ENCODE data around the gene GAL3ST1. TPM values are rescaled to one million over a fixed set of nuclear protein-coding genes. Genes with fewer than 3 reads are reported as not detected.
A peak's percentile ranks its signal among the peaks of the same experiment; 100 is the strongest.
"Not testable (repeated sequence)": the region's sequence is repeated elsewhere in the genome, so short reads cannot be mapped to it uniquely, and the experiment has no call there.

GAL3ST1 gene
- total RNA-seq, 1 donor from 2014 or later, result 2.6 TPM

DNA sequence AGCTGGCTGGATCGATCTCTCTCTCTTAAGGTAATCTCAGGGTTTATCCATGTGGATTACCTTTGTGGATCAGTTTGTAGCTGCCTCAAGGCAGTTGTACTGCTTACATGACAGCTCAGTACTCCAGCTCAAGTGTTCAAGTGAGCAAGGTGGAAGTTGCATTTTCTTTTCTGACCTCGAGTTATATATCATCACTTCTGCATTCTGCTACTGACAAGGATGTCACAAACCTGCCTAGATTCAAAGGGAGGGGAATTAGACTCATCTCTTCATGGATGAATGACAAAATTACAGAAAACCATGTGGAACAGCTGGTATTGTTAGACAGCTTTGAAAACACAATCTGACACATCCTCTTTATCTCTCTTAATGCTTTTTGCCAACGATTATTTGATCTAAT, 26.5 kb upstream of the GAL3ST1 start:
- H3K27ac ChIP-seq (ENCODE audit: low read depth, low read length), result no peak overlapping the region
- H3K4me1 ChIP-seq (ENCODE audit: control insufficient read depth in 3 of 3, insufficient read depth in 3 of 3, low read length in 3 of 3), result peaks cover 3 to 8% (median 7%) of the 10 kb centered on the region in 3 donors
- H3K27me3 ChIP-seq (ENCODE audit: control insufficient read depth in 3 of 3, insufficient read depth in 3 of 3, low read length in 3 of 3), result no peaks in the 10 kb centered on the region
- H3K9me3 ChIP-seq (ENCODE audit: control insufficient read depth in 3 of 3, low read length in 3 of 3), result no peaks in the 10 kb centered on the region
- H3K4me3 ChIP-seq (ENCODE audit: low read length in 3 of 3), result no peak overlapping the region
- H3K36me3 ChIP-seq (ENCODE audit: control insufficient read depth in 3 of 3, insufficient read depth in 3 of 3, low read length in 3 of 3), result no peaks in the 10 kb centered on the region
- H3K9ac ChIP-seq (ENCODE audit: low read depth in 1 of 3, low read length in 3 of 3), result no peak overlapping the region

DNA sequence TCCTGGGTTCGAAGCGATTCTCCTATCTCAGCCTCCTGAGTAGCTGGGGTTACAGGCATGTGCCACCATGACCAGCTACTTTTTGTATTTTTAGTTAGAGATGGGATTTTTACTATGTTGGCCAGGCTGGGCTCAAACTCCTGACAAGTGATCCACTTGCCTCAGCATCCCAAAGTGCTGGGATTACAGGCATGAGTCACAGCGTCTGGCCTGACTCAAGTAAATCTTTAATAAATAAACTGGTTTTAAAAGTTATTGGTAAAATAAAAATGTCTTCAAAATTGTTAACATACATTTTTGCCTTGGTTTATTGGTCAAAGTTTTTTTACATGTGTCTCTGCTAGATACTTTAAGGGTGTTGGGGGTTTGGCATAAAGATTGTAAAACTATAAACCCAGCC, 24.5 kb upstream of the GAL3ST1 start:
- Histone ChIP-seq H3K9ac (ENCODE audit: low read depth in 1 of 3, low read length in 3 of 3) (no peak overlapping the region), H3K4me3 (ENCODE audit: low read length in 3 of 3) (no peak overlapping the region), H3K9me3 (ENCODE audit: control insufficient read depth in 3 of 3, low read length in 3 of 3) (no peaks in the 10 kb centered on the region), H3K4me1 (ENCODE audit: control insufficient read depth in 3 of 3, insufficient read depth in 3 of 3, low read length in 3 of 3) (no peaks in the 10 kb centered on the region), H3K27ac (ENCODE audit: low read depth, low read length) (no peak overlapping the region), H3K27me3 (ENCODE audit: control insufficient read depth in 3 of 3, insufficient read depth in 3 of 3, low read length in 3 of 3) (no peaks in the 10 kb centered on the region), H3K36me3 (ENCODE audit: control insufficient read depth in 3 of 3, insufficient read depth in 3 of 3, low read length in 3 of 3) (no peaks in the 10 kb centered on the region)

DNA sequence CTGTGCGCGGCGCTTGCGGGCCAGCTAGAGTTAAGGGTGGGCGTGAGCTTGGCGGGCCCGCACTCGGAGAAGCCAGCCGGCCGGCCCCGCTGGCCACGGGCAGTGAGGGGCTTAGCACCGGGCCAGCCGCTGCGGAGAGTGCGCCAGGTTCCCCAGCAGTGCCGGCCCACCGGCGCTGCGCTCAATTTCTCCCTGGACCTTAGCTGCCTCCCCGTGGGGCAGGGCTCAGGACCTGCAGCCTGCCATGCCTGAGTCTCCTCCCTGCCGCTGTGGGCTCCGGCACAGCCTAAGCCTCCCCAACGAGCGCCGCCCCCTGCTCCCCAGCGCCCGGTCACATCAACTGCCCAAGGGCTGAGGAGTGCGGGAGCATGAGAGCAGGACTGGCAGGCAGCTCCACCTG, 22.4 kb upstream of the GAL3ST1 start:
- Histone ChIP-seq H3K9me3 (ENCODE audit: control insufficient read depth in 3 of 3, low read length in 3 of 3) (no peaks in the 10 kb centered on the region), H3K4me1 (ENCODE audit: control insufficient read depth in 3 of 3, insufficient read depth in 3 of 3, low read length in 3 of 3) (no peaks in the 10 kb centered on the region)

DNA sequence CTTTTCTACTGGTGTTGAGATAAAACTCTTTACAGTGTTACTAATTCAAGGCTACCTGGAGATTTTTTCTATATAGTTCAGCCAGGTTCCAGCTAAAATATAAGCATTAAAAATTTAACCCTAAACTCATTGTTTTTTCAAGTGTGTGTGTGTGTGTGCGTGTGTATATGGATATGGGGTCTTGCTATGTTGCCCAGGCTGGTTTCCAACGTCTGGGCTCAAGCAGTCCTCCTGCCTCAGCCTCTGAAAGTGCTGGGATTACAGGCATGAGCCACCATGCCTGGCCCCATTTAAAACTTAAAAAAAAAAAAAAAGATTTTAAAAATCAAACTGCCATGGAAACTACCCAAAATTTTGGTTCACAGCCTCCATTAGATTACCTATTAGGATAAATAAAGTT, 21.7 kb upstream of the GAL3ST1 start:
- peaks cover 1 to 3% (median 2%) of the 10 kb centered on the region in 3 donors for H3K4me1 ChIP-seq (ENCODE audit: control insufficient read depth in 3 of 3, insufficient read depth in 3 of 3, low read length in 3 of 3)
- no peak overlapping the region for H3K27ac ChIP-seq (ENCODE audit: low read depth, low read length)
- no peak overlapping the region for H3K9ac ChIP-seq (ENCODE audit: low read depth in 1 of 3, low read length in 3 of 3)
- no peaks in the 10 kb centered on the region for H3K36me3 ChIP-seq (ENCODE audit: control insufficient read depth in 3 of 3, insufficient read depth in 3 of 3, low read length in 3 of 3)
- H3K27me3 ChIP-seq (ENCODE audit: control insufficient read depth in 3 of 3, insufficient read depth in 3 of 3, low read length in 3 of 3), result no peaks in the 10 kb centered on the region
- no peaks in the 10 kb centered on the region for H3K9me3 ChIP-seq (ENCODE audit: control insufficient read depth in 3 of 3, low read length in 3 of 3)
- H3K4me3 ChIP-seq (ENCODE audit: low read length in 3 of 3), result no peak overlapping the region

More for the DNA sequence above, 22.4 kb upstream of the GAL3ST1 start:
- Histone ChIP-seq H3K9ac (ENCODE audit: low read depth in 1 of 3, low read length in 3 of 3) (no peak overlapping the region), H3K36me3 (ENCODE audit: control insufficient read depth in 3 of 3, insufficient read depth in 3 of 3, low read length in 3 of 3) (no peaks in the 10 kb centered on the region), H3K4me3 (ENCODE audit: low read length in 3 of 3) (no peak overlapping the region), H3K27me3 (ENCODE audit: control insufficient read depth in 3 of 3, insufficient read depth in 3 of 3, low read length in 3 of 3) (no peaks in the 10 kb centered on the region), H3K27ac (ENCODE audit: low read depth, low read length) (no peak overlapping the region)

DNA sequence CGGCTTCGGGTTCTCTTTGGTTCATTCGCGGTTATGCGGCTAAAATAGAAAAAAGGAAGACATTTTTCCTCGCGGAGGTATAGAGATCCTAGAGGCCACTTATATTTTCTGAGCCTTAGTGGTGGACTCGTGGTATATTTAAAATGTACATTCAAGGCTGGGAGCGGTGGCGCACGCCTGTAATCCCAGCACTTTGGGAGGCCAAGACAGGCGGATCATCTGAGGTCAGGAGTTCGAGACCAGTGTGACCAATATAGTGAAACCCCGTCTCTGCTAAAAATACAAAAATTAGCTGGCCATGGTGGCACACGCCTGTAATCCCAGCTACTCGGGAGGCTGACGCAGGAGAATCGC, 17.9 kb upstream of the GAL3ST1 start:
- Histone ChIP-seq H3K36me3 (ENCODE audit: control insufficient read depth in 3 of 3, insufficient read depth in 3 of 3, low read length in 3 of 3) (peaks cover 14 to 23% (median 19%) of the 10 kb centered on the region in 3 donors), H3K27ac (ENCODE audit: low read depth, low read length) (peak overlapping the region; percentile 2), H3K4me3 (ENCODE audit: low read length in 3 of 3) (peak overlapping the region; percentile 80 to 92 (median 81)), H3K9ac (ENCODE audit: low read depth in 1 of 3, low read length in 3 of 3) (peak overlapping the region in 2 of 3 donors; percentile 24 to 72), H3K4me1 (ENCODE audit: control insufficient read depth in 3 of 3, insufficient read depth in 3 of 3, low read length in 3 of 3) (peaks cover 15 to 19% (median 17%) of the 10 kb centered on the region in 3 donors)
- not testable (repeated sequence) for H3K27me3 ChIP-seq (ENCODE audit: control insufficient read depth in 3 of 3, insufficient read depth in 3 of 3, low read length in 3 of 3); H3K9me3 ChIP-seq (ENCODE audit: control insufficient read depth in 3 of 3, low read length in 3 of 3)

DNA sequence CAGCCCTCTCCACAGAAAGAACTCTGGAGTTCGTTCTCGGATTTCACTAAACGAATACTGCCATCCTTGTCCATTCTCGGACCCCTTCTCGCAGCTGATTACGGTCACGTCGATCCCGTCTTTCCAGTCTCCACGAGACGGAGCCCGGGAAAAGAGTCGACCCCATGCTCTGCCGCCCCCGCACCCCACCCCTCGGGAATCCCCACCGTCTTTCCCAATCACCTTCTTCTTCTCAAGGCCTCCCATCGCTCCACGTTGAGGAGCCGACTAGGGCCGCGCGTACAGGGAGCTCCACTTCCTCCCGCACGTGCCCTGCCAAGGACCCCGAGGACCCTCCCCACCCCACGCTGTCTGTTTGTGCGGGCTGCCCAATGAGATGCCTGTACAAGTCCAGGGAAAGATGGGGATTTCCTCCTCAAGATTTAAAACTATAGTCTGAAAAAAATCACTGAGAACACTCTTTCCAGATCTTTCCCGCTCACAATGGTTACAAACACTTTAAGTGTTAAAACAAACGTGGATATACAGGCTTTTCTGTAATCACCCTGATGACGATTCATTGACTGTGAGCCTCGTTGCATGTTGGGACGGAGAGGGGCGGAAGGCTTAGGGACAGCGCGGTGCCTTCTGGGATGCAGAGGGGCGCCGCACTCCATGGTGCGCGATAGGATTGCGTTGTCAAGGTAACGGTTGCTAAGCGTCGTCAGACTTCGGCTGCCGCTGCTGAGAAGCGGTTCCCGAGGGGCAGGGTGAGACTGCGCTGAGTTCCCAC, 17.3 kb upstream of the GAL3ST1 start, which contains the start of gene PES1:
Gene PES1, minus strand, starts transcription at position 323 of the 772 bp plus-strand sequence. Its CDS starts 77 bp downstream, at position 246.
- Histone ChIP-seq H3K36me3 (ENCODE audit: control insufficient read depth in 3 of 3, insufficient read depth in 3 of 3, low read length in 3 of 3) (peaks cover 20 to 29% (median 24%) of the 10 kb centered on the region in 3 donors), H3K9ac (ENCODE audit: low read depth in 1 of 3, low read length in 3 of 3) (peak within 1 kb of the TSS; percentile 65 to 88 (median 72)), H3K4me3 (ENCODE audit: low read length in 3 of 3) (peak within 1 kb of the TSS; percentile 80 to 92 (median 81)), H3K27me3 (ENCODE audit: control insufficient read depth in 3 of 3, insufficient read depth in 3 of 3, low read length in 3 of 3) (no peaks in the 10 kb centered on the region), H3K4me1 (ENCODE audit: control insufficient read depth in 3 of 3, insufficient read depth in 3 of 3, low read length in 3 of 3) (peaks cover 15 to 19% (median 17%) of the 10 kb centered on the region in 3 donors), H3K9me3 (ENCODE audit: control insufficient read depth in 3 of 3, low read length in 3 of 3) (no peaks in the 10 kb centered on the region), H3K27ac (ENCODE audit: low read depth, low read length) (peak within 1 kb of the TSS; percentile 75)

DNA sequence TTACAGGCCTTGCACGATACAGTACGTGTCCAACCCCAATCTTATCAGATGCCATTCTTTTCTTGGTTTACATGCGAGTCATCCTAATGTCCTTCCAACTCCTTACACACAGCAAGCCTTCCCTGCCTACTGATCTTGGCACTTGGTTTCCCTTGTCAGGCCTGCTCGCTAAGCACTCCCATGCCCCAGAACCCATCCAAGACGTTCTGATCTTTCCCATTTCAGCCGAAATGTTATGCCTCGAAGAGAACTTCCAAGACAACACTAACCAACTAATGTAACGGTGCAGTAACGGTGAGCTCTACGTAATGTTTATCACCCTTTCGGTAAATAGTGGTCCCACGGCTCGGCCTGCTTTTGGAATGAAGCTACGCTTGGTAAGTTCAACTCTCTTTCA, 16.7 kb upstream of the GAL3ST1 start:
- Histone ChIP-seq H3K4me1 (ENCODE audit: control insufficient read depth in 3 of 3, insufficient read depth in 3 of 3, low read length in 3 of 3) (peaks cover 15 to 19% (median 17%) of the 10 kb centered on the region in 3 donors), H3K36me3 (ENCODE audit: control insufficient read depth in 3 of 3, insufficient read depth in 3 of 3, low read length in 3 of 3) (peaks cover 26 to 35% (median 30%) of the 10 kb centered on the region in 3 donors), H3K9me3 (ENCODE audit: control insufficient read depth in 3 of 3, low read length in 3 of 3) (no peaks in the 10 kb centered on the region), H3K27me3 (ENCODE audit: control insufficient read depth in 3 of 3, insufficient read depth in 3 of 3, low read length in 3 of 3) (no peaks in the 10 kb centered on the region), H3K4me3 (ENCODE audit: low read length in 3 of 3) (peak overlapping the region; percentile 80 to 92 (median 81)), H3K27ac (ENCODE audit: low read depth, low read length) (peak overlapping the region; percentile 75), H3K9ac (ENCODE audit: low read depth in 1 of 3, low read length in 3 of 3) (peak overlapping the region; percentile 65 to 88 (median 72))

DNA sequence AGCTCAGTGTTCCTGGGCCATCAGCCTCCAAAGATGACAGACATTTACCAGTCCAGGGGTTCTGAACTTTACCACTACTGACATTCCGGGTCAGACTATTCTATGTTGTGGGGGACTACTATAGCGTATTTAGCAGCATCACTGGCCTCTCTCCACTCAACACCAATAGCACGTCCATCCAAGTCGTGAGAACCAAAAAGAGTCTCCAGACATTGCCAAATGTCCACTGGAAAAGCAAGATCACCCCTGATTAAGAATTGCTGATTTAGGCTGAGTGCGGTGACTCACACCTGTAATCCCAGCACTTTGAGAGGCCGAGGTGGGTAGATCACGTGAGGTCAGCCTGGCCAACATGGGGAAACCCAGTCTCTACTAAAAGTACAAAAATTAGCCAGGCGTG, 11.9 kb upstream of the GAL3ST1 start:
- Histone ChIP-seq H3K9ac (ENCODE audit: low read depth in 1 of 3, low read length in 3 of 3) (no peak overlapping the region), H3K4me1 (ENCODE audit: control insufficient read depth in 3 of 3, insufficient read depth in 3 of 3, low read length in 3 of 3) (peaks cover 15 to 18% (median 17%) of the 10 kb centered on the region in 3 donors), H3K36me3 (ENCODE audit: control insufficient read depth in 3 of 3, insufficient read depth in 3 of 3, low read length in 3 of 3) (peaks cover 72 to 79% (median 77%) of the 10 kb centered on the region in 3 donors), H3K9me3 (ENCODE audit: control insufficient read depth in 3 of 3, low read length in 3 of 3) (no peaks in the 10 kb centered on the region), H3K4me3 (ENCODE audit: low read length in 3 of 3) (no peak overlapping the region), H3K27me3 (ENCODE audit: control insufficient read depth in 3 of 3, insufficient read depth in 3 of 3, low read length in 3 of 3) (no peaks in the 10 kb centered on the region), H3K27ac (ENCODE audit: low read depth, low read length) (no peak overlapping the region)

DNA sequence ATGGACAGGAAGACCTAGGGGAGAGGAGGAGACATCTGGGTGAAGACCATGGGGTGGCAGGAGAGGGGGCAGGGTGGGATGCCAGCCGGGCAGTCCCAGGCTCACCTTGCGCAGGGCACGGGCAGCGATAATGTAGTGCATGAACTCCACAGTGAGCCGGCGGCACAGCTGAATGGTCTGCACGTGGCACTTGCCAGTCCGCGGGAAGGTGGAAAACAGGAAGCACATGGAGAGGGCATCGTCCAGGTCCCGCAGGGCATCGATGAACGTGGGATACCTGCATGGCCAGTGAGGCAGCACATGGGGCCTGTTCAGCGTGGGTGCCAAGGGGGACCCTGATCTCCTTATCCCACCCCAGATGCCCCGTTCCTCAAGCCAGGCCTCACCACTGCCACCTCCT, 10.0 kb upstream of the GAL3ST1 start:
- Histone ChIP-seq H3K9me3 (ENCODE audit: control insufficient read depth in 3 of 3, low read length in 3 of 3) (no peaks in the 10 kb centered on the region), H3K9ac (ENCODE audit: low read depth in 1 of 3, low read length in 3 of 3) (no peak overlapping the region), H3K36me3 (ENCODE audit: control insufficient read depth in 3 of 3, insufficient read depth in 3 of 3, low read length in 3 of 3) (peaks cover 92 to 96% (median 96%) of the 10 kb centered on the region in 3 donors), H3K4me1 (ENCODE audit: control insufficient read depth in 3 of 3, insufficient read depth in 3 of 3, low read length in 3 of 3) (no peaks in the 10 kb centered on the region), H3K27me3 (ENCODE audit: control insufficient read depth in 3 of 3, insufficient read depth in 3 of 3, low read length in 3 of 3) (no peaks in the 10 kb centered on the region), H3K27ac (ENCODE audit: low read depth, low read length) (no peak overlapping the region), H3K4me3 (ENCODE audit: low read length in 3 of 3) (no peak overlapping the region)

DNA sequence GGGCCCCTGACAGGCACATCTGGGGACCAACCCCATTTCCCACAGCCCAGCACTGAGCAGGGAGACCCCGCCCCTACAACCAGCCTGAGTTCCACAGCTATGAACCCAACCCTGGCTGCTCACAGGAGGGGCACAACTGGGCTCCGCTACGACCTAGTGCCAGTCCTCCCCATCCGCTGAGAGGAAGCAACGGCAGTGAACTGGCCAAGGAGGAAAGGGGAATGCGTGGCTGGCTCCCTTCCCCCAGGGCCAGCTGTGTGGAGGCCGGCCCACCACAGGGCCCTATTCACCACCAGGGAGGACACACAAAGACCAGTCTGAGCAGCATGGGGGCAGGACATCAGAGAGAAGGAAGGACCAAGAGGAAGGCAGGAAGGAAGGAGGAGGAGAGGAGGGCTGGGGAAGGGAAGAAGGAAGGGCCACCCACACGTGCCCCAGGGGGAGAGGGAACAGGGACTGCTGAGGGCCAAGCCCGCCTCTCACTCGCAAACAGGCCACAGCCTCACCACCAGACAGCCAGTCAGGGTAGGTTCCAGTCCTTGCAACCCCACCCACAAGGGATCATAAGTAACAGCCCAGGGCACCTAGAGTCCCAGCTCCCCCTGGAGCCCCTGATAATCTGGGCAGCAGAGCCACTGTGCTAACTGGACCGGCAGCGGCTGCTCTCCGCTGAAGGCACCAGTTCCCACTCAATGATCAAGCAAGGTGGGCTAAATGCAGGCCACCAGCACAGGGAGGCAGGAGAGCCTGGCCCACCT, 8.5 kb upstream of the GAL3ST1 start:
- Histone ChIP-seq H3K9me3 (ENCODE audit: control insufficient read depth in 3 of 3, low read length in 3 of 3) (no peaks in the 10 kb centered on the region), H3K36me3 (ENCODE audit: control insufficient read depth in 3 of 3, insufficient read depth in 3 of 3, low read length in 3 of 3) (peaks cover 96 to 98% (median 97%) of the 10 kb centered on the region in 3 donors), H3K4me3 (ENCODE audit: low read length in 3 of 3) (no peak overlapping the region), H3K4me1 (ENCODE audit: control insufficient read depth in 3 of 3, insufficient read depth in 3 of 3, low read length in 3 of 3) (no peaks in the 10 kb centered on the region), H3K27ac (ENCODE audit: low read depth, low read length) (no peak overlapping the region), H3K9ac (ENCODE audit: low read depth in 1 of 3, low read length in 3 of 3) (peak overlapping the region in 1 of 3 donors; percentile 10), H3K27me3 (ENCODE audit: control insufficient read depth in 3 of 3, insufficient read depth in 3 of 3, low read length in 3 of 3) (no peaks in the 10 kb centered on the region)

All from skeletal muscle tissue (tissue), 4 donors.